GM19351 (cell line): ENCODE data around the gene ACVR1.
"Not testable (repeated sequence)": the region's sequence is repeated elsewhere in the genome, so short reads cannot be mapped to it uniquely, and the experiment has no call there.

Experiments
- ATAC-seq: cut with Tn5 transposase; IDR thresholded peaks from one replicate; pipeline ENCODE4 v1.9.1; 2021; ENCODE audit warnings: mild to moderate bottlenecking, moderate library complexity; ENCODE audit not compliant: unreplicated experiment

ACVR1 gene

GRCh38 chr2:157732596-157732995 lies 143.5 kb downstream of the ACVR1 start:
- ATAC-seq, result no peak

GRCh38 chr2:157727693-157728092 lies 148.4 kb downstream of the ACVR1 start:
- ATAC-seq, result no peak

- no peak for ATAC-seq
Observed at GRCh38 chr2:157726946-157727345, 149.2 kb downstream of the ACVR1 start.

DNA sequence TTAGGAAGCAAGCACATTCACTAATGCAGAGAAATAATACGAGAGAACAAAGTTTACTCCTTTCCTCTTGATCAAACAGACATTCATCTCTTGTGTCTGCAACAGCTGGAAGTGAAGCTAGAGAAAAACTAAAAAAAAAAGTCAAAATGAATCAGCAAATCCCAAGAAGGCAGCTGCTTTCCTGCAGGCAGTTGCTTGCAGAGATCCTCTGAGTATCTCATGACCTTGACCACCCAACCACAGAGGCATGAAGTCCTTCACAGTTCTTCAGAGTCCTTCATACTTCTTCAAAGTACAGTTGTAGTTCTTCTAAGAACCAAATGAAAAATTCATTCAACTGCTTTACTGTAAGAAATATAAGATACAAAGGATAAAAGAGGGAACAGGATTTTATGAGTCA lies 150.3 kb downstream of the ACVR1 start:
- no peak for ATAC-seq

- ATAC-seq, result no peak
Observed at GRCh38 chr2:157722580-157723234, 153.4 kb downstream of the ACVR1 start.

- ATAC-seq, result no peak
Observed at GRCh38 chr2:157720504-157720903, 155.6 kb downstream of the ACVR1 start.

- ATAC-seq, result not testable (repeated sequence)
Observed at GRCh38 chr2:157704653-157705052, 171.5 kb downstream of the ACVR1 start.

DNA sequence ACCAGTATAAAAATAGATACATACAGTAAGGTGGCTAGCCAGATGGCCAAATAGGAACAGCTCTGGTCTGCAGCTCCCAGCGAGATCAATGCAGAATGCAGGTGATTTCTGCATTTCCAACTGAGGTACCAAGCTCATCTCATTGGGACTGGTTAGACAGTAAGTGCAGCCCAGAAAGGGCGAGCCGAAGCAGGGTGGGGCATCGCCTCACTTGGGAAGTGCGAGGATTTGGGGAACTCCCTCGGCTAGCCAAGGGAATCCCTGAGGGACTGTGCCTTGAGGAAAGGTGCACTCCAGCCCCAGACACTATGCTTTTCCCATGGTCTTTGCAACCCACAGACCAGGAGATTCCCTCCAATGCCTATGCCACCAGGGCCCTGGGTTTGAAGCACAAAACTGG lies 172.0 kb downstream of the ACVR1 start:
- not testable (repeated sequence) for ATAC-seq

DNA sequence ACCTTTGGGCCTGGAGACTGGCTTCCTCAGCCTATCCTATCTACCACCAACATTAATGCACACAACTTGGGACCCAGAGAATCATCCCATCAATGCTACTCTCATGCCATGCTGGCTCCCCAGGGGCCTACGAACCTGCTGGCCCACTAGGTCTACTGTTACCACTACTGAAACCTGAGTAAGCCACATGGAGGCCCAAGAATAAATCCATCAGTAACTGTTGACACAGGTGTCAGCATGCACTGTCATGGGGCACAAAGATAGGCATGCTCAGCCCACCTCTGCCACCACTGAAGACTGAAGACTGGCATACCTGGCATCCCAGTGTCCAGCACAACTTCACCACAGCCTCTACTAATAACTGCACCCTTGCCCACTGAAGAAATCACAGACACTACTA lies 176.3 kb downstream of the ACVR1 start:
- ATAC-seq, result no peak

- ATAC-seq, result no peak
Observed at GRCh38 chr2:157699009-157699408, 177.1 kb downstream of the ACVR1 start.

GRCh38 chr2:157698430-157698829 lies 177.7 kb downstream of the ACVR1 start:
- ATAC-seq, result no peak

GRCh38 chr2:157696036-157696435 lies 180.1 kb downstream of the ACVR1 start:
- ATAC-seq, result no peak

- no peak for ATAC-seq
Observed at GRCh38 chr2:157692768-157693167, 183.4 kb downstream of the ACVR1 start.

GRCh38 chr2:157691695-157692094 lies 184.4 kb downstream of the ACVR1 start:
- no peak for ATAC-seq

- ATAC-seq, result no peak
Observed at GRCh38 chr2:157691131-157691530, 185.0 kb downstream of the ACVR1 start.
